Pulmonary artery endothelial cell (primary cell): Measurements from ENCODE around the gene BTN3A1. TPM values are rescaled to one million over a fixed set of nuclear protein-coding genes. Genes with fewer than 3 reads are reported as not detected.
"Not testable (repeated sequence)": the region's sequence is repeated elsewhere in the genome, so short reads cannot be mapped to it uniquely, and the experiment has no call there.

ENCODE experiments used
- DNase-seq: peaks from one replicate; pipeline ENCODE4 v3.0.0-alpha.2; 2011; ENCODE audit warnings: low read depth, low spot score
- total RNA-seq: library from RNA; depleted of rRNA; stranded (reverse); fragments of >200 nt; gene quantifications from 2 replicates; pipeline ENCODE4 v1.2.3, GENCODE V29; 2014

Gene BTN3A1
- total RNA-seq: 9.2 and 21.8 TPM in 2 replicates

GRCh38 chr6:26401987-26402658, at the start of gene BTN3A1:
Gene BTN3A1, plus strand, starts transcription at chr6:26402275. Its CDS starts 3,289 bp downstream, at chr6:26405564.
- DNase-seq: no peak

GRCh38 chr6:26352315-26352714, 49.8 kb upstream of the BTN3A1 start:
- DNase-seq: no peak

GRCh38 chr6:26354162-26354561, 47.9 kb upstream of the BTN3A1 start:
- DNase-seq: no peak

- DNase-seq: no peak
Measured at GRCh38 chr6:26355366-26355765, 46.7 kb upstream of the BTN3A1 start.

- DNase-seq: not testable (repeated sequence)
Measured at GRCh38 chr6:26357543-26357942, 44.5 kb upstream of the BTN3A1 start.

GRCh38 chr6:26358511-26358981, 43.5 kb upstream of the BTN3A1 start:
- no peak for DNase-seq

- DNase-seq: no peak
Measured at GRCh38 chr6:26359765-26360164, 42.3 kb upstream of the BTN3A1 start.

GRCh38 chr6:26360451-26361416, 41.3 kb upstream of the BTN3A1 start:
- DNase-seq: no peak

GRCh38 chr6:26361544-26361943, 40.5 kb upstream of the BTN3A1 start:
- DNase-seq: no peak

GRCh38 chr6:26362093-26362835, 39.8 kb upstream of the BTN3A1 start:
- no peak for DNase-seq

GRCh38 chr6:26362836-26363220, 39.2 kb upstream of the BTN3A1 start:
- DNase-seq: no peak

GRCh38 chr6:26363882-26364701, 38.0 kb upstream of the BTN3A1 start:
- DNase-seq: no peak

- DNase-seq: no peak
Measured at GRCh38 chr6:26365633-26365995, 36.5 kb upstream of the BTN3A1 start.

GRCh38 chr6:26366504-26366903, 35.6 kb upstream of the BTN3A1 start:
- no peak for DNase-seq

- no peak for DNase-seq
Measured at GRCh38 chr6:26367114-26367513, 35.0 kb upstream of the BTN3A1 start.

GRCh38 chr6:26371813-26372212, 30.3 kb upstream of the BTN3A1 start:
- not testable (repeated sequence) for DNase-seq

GRCh38 chr6:26372308-26373144, 29.5 kb upstream of the BTN3A1 start:
- DNase-seq: no peak

- DNase-seq: no peak
Measured at GRCh38 chr6:26375270-26375669, 26.8 kb upstream of the BTN3A1 start.

GRCh38 chr6:26377719-26378118, 24.4 kb upstream of the BTN3A1 start:
- DNase-seq: no peak

GRCh38 chr6:26378143-26378542, 23.9 kb upstream of the BTN3A1 start:
- not testable (repeated sequence) for DNase-seq
